GM21390 (cell line): ENCODE results near the gene PLPP7.
"Not testable (repeated sequence)": the region's sequence is repeated elsewhere in the genome, so short reads cannot be mapped to it uniquely, and the experiment has no call there.

Experiments used
- ATAC-seq: cut with Tn5 transposase; IDR thresholded peaks from one replicate; pipeline ENCODE4 v1.9.1; 2021; ENCODE audit not compliant: unreplicated experiment

PLPP7 gene

DNA sequence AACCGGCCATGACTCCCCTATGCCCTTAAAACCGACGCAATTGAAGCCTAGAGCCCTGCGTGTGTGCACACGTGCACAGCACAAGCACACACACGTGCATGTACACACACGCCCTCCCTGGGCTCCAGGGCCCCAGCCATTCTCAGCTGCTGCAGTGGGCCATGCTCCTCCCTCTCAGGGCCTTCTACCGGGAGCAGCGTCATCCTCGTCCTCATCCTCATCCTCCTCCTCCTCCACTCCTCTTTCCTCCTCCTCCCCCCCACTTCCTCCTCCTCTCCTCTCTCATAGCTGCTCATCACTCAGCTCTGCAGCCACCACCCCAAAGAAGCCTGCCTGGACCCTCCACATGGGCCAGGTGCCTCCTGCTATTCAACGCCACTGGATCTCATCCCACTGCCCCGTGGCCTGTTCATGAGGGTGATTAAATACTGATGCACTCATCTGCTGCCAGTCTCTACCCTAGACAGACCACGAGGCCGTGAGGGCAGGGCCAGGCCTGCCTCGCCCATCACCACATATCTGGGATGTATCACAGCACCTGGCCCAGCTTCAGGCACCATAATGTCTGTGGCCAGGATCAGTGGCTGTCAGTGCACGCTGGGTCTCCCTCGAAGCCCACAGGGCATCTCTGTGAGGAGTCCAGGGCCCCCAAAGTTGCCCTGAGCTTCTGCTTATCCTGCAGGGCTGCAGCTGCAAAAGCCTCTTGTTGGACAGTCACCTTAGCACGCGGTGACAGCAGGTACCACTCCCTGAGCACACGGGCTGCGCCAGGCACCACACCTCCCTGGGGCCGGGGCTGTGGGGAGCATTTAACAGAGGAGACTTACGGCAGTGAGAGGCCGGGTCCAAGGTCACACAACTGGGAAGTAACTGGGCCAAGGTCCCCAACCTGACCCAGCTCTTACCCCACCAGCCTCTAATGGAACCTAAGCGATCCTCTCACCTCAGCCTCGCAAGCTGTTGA lies 23.0 kb upstream of the PLPP7 start:
- ATAC-seq, result no peak

DNA sequence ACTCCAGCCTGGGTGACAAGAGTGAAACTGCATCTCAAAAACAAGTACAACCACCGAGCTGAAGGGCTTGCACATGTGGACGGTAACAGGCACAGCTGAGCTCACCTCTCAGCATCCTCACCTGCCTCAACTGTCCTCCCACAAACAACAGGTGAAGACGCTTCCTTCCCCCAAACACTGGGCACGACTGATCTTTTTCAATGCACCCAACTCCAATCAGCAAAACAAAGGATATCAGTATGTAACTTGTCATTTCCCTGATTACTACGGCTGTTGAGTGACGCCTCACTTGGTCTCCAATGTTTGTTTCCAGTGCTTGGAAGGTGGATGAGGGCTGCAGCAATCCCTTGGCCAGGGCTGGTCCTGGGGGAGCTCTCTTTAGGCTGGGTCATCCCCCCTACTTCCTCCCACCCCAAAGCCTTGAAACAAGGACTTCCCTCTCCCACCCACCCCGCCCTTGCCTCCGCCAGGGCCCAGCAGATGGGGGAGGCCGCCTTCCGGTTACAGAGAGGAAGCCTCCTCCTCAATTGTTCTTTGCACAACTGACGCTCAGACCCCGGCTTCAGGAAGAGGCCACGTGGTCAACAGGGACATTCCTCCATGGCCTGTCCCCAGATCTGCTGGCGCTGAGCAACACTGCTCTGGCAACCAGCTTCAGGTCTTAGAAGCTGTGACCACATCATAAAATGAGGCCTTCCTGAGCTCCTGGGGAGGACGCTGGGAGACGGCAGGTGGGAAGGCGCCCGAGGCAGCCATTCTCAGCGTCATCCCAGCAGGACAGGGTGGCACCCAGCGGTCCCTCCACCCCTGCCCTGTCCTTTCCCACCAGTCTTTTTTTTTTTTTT lies 19.1 kb upstream of the PLPP7 start:
- no peak for ATAC-seq

DNA sequence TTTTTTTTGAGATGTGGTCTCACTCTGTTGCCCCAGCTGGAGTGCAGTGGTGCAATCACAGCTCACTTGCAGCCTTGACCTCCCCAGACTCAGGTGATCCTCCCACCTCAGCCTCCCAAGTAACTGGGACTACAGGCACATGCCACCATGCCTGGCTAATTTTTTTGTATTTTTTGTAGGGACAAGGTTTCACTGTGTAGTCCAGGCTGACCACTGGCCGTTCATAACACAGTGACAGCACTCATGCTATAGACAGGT lies 18.6 kb upstream of the PLPP7 start:
- ATAC-seq, result not testable (repeated sequence)

DNA sequence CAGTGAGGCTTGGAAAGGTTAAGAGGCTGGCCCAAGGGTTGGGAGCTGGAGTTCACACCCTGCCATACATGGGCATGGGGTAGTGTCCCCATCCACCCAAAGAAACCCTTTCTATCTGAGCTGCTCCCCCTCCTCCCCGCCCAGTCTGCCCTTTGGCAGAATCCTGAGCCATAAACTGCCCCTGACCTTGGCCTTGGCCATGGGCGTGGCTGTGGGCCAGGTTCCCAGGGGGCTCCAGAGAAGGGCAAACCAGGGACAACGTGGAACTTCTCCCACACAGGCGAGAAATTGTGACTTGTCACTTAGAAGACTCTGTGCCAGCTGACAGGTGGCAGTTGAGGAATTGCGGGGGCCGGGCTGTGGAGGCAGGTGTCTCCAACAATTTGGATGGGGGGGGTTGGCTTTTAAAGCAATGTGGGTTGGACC lies 18.0 kb upstream of the PLPP7 start:
- ATAC-seq, result no peak

DNA sequence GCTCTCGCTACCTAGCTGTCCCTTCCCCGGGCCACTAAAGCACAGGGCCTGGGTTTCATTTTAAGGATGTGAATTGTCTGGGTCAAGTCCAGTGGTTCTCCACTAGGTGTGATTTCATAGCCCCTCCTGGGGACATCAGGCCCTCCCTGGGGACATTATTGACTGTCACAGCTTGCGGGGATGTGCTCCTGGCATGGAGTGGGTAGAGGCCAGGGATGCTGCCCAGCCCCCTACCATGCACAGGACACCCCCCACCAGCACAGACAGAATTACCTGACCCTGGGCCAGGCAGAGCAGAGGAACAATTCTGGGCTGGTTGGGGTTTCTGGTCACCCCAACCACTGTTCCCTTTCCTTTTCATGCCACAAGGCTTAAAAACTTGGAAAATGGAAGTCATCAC lies 17.3 kb upstream of the PLPP7 start:
- no peak for ATAC-seq

DNA sequence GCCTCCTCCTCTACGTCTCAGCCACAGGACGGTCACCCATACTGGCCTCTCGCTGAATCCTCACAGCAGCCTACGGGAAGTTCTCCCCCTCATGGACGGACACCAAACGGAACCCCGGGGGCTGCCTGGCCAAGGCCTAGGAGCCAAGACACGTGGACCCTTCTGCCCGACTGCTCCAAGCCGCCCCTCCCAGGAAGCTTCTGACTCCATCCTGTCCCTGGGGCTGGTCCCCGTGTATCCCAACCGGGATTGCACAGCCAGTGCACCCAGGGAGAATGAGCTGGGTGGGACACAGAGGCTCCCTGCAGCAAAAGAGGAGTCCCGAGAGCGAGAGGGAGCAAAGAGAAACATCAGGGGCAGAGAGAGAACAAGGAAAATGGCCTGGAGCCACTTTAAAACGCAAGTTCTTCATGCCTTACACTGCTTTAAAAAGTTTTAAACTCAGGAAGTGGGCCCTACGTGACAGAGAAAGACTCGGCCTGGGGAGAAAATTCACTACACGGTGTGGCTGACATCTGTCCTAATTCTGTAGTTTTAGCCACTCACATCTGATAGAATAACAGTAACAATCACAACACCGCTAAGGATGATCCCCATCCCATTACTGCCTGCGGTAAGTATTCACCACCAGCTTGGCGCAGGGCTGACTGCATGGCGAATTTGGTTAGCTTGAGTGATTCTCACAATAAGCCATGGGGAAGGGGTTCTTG lies 16.2 kb upstream of the PLPP7 start:
- ATAC-seq, result no peak

DNA sequence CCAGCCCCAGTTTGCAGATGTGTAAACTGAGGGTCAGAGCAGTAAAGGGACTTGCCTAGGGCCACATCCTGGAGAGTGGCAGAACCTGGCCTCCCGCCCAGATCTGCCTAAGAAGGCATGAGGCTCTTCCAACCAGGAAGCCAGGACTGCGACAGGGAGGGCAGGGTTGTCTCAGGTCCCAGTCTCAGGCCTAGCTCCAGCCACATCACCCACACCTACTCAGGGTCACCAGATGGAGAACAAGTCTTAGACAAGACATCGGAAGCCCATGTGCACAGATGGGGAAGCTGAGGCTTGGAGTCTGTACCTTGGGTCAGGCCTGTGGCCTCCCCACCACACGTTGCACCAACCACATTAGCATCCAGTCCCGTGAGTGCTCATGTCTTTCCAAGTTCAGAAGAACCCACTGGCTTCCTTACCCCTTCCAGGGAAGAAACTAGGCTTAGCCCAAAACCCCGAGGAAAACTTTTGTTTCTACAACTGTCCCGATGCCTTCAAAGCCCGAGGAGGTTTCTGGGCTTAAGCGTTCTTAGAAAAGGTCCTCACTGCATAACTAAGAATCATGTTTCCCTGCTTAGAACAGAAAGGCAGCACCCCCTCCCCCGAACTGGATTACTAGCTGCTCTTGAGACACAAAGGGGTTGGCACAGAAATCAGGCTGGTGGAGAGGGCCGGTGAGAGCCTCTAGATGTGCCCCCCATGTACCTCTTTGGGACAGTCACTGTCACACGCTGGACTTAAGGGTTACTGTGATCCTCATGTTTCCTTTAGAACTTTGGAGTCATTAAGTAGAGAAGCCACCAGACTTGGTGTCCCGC lies 15.5 kb upstream of the PLPP7 start:
- ATAC-seq, result no peak

DNA sequence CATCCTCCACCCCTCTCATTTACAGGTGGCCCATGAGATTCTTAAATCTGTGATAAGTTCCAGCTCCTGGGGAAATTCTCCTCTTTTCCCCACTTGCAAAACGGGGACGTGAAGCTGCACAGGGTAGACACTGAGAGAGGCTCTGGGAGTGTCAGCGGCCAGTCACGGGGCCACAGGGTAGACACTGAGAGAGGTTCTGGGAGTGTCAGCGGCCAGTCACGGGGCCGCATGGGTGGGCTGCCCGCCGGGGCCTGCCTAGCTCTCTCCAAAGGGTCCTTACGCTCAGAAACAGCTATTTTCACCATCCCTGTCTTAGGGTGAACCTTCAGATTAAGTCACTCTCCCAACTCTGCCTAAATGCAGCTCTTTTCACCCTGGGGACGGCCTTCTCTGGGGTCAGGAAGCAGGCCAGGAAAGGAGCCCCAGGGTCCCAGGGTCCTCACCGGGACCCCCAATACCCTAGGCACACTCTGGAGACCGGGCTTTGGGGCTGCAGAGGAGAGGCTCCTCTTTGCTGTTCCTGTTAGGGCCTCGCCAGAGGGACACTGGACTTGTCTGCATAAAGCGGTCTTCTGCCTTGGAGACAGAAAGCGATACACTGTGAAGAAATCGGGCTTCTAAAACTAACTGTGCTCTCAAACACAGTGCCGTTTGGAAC lies 14.7 kb upstream of the PLPP7 start:
- no peak for ATAC-seq

DNA sequence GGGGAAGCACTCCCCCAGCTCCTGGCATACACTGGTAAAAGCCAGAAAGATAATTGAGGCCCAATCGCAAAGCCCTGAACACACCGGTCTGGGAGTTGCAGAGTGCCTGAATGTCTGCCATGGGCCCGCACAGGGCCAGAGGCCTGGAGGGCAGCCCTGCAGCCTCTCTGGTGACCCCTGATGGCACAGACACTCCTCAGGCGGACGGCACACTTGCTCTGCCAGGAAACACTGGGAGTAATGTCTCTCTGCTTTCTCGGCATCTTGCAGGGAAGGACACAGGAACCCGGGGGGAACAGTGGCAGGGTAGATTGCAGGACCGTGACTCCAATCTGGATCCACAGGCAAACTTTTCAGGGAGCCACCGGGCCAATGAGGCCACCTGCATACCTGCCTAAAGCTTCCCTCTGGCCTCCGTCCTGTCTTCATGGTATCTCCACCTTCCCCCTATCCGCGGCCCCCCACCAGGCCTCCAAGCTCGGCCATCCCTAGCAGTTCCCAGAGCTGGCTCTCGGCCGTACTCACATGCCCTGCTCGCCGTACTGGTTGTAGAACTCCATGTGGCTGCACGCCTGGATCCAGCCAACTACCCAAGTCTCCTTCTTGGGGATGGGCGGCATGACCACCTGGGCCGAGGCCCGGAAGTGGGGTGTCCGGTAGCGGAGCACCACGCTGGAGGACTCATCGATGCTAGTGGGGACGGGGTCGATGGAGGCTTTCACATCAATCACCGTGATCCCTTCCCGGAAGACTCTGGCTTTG lies 14.0 kb upstream of the PLPP7 start:
- no peak for ATAC-seq

DNA sequence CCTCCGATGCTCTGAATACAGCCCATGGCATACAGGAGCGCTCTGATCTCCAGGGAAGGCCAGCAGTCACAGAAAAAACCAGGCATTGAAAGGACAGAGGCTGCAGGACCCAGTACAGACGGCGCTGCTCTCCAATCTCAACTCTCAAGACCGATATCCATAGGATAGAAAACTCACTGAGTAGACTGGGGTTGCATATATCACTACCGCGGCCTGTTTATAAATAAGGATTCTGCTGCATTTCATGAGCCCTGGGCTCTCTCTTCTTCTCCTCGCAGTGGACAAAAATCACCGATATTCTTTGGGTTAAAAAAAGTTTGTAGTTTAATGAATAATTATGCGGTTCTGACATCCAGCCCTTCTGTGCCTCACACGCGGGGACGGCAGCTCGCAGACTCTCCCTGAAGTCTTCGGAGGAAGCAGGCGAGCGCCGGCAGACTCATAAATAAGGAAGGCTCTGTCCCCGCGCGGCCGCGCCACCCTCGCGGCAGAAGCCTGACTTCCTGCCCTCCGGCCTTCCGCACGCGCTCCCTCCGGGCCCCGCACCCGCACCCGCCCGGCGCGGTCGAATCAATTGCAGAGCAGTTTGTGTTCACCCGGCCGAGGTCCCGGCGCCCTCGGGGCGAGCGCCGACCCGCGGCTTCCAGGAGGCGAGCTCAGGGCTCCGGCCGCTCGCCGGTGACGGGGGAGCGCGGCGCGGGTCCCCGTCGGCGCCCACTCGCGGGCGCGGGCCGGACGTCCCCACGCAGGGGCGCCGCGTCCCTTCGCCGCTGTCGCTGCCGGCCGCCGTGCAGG lies 13.2 kb upstream of the PLPP7 start, which contains the start of gene FAM78A:
FAM78A (minus strand) TSS at position 417 of the 795 bp plus-strand sequence; CDS start at position 86, 331 bp downstream.
- ATAC-seq, result no peak

DNA sequence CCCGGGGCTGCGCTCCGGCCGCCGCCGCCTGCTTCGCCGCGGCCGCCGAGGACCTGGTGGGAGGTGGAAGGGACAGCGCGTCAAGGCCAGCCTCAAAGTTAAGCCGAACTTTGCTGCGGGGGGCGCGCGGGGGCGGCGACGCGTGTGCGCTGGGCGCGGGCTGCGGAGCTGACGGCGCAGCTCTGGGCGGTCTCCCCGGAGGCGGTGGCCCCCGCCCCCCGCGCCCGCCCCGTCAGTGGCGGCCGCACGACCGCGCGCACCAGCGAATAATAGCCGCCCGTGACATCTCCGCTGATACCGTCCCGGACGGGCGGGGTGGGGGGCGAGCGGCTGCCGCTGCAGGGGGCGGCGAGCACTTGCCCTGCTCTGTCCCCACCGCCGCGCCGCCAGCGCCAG lies 12.6 kb upstream of the PLPP7 start:
- ATAC-seq, result no peak

DNA sequence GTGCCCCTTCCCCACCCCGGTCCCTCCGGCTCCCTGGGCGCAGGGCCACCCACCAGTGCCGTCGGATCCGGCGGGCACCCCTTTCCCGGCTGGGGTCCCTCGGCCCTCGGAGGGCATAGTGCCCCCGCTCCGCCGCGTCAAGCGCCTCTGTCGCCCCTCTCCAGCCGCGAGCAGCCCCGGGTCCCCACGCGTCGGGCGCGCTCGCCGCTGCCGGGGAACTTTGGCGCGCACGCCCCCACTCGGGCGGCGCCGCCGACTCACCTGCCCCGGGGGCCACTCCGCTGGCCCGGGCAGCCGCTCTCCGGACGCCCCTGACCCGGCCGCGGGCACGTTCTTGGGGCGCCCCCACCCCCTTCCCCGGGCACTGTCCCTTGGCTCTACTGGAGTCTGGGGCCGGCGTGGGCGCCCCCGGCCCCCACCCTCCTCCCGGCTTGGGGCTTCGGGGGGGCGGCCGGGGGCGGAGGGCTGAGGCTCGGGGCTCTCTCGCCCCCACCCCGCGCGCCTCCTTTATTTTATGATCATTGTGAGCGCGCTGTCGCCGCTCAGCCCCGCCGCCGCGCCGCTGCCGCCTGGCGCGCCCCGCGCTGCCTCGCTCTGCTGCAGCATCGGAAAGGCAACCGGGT lies 12.1 kb upstream of the PLPP7 start:
- ATAC-seq, result no peak

DNA sequence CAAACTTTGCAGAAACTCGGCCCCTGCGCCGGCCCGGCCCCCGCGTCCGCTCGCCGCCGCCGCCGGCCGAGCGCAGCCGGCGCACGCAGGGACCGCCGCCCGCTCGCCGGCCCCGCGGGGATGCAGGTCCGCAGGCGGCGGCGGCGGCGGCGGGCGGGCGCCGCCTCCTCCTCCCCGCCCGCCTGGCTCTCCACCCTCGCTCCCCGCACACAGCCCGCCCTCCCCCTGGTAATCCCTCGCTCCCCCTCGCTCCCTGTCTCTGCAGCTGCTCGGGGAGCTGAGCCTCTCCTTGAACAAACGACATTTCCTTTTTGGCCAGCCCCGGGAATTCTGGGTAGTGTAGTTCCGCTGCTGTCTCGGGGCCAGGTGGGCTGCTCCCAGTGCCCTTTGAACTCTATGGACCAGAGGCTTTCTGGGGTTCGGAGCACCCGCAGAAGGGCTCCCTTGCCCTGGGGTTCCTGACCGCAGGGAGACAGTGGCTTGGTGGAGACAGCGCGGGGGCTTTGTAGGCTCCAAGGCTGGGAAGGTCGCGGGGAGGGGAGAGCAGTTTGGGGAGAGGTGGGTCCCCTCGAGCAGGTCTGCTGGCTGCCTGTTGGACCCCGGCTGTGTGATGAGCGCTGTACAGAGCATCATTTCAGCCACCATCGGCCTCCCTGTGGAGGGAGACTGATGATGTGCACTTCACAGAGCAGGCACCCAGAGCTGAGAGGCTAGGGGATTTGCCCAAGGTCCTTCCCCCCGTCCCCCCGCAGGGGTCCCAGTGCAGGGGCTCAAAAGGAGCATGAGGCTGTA lies 11.4 kb upstream of the PLPP7 start:
- no peak for ATAC-seq

DNA sequence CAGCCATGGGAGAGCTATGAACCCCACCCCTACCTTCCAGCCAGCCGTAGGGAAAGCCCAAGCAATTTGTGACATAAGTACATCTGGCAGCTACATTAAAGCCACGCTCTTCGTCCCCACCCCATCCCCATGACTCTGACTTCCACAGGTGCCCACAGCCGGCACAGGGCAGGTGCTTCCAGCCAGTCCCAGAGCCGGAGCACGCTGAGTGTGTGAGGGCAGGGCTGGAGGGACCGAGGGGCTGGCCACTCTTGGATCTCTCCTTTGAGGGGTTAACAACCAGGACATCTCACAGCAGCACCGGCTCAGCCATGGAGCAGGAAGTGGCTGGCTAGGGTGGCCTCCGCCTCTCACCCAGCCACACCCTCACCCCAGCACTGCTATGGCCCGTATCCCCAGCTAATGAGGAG lies 10.8 kb upstream of the PLPP7 start:
- ATAC-seq, result no peak

DNA sequence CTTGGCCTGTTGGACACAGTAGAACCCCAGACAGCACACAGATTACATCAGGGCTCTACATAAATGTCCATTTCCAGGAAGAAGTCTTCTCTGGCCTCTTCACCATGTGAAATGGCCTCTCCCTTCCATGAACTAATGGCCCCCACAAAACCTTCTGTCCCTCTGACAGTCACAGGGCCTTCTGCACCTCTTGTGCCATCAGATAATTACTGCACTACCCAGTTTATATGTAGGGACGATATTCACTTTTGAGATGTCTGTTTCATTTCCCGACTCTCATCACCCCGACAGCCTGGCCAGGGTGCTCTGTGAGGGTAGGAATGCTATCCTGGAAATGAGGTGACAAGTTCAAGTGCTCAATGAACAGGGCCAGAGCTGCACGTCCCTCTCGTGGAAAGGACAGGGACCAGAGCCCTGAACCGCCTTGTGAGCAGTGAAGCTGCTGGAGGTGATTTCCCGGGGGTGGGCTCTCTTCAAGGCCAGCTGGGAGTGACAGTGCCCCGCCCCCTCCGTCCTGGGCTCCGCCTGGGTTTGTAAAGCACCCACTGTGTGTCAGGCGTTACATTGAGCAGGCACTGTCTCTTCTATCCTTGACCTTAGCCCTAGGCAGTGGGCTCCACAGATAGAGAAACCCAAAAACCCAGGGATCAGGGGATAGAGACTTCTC lies 10.2 kb upstream of the PLPP7 start:
- ATAC-seq, result no peak

DNA sequence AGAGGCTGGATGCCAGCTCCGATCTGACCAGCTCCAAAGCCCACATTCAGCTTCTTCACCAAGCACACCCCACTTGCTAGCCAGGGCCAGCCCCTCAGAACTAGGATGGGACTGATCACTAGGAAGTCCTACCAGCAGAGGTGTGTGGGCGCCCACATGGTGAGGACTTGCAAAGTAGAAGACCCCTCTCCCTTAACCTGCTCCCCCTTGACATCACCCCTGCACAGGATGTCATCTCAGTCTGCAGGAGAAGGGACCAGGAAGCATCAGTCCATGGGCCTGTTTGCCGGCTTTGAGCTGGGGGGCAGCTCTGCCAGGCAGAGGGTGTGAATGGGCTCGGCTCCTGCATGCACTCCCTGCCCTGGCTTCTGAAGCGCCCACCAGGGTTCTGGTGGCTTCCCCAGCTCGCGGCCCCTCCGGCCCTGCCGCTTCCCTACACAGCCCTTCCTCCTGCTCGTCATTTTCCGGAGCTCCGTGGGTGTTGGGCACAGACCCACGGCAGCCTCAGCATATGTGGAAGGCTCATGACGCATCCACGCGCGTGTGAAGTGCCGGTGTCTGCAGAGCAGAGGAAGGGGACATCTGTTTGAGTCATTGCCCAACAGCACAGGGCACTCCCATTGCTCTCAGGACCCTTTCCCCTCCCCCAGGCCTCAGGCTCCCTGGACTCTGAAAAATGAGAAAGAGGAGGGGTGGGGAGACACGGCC lies 9.5 kb upstream of the PLPP7 start:
- ATAC-seq, result no peak
